Activated CD4-positive, alpha-beta T cell treated with anti-CD3 and anti-CD28 coated beads for 36 hours (primary cell): ENCODE data around the gene TLL1. TPM values are rescaled to one million over a fixed set of nuclear protein-coding genes. Genes with fewer than 3 reads are reported as not detected.

ENCODE experiments used
- ATAC-seq: fragments of 200-7000 bp; cut with Tn5 transposase; one replicate; pipeline ENCODE4 v1.10.0; 2021; ENCODE audit warnings: mild to moderate bottlenecking, moderate library complexity
- CTCF ChIA-PET: fragments of 350-600 bp; sonication (Branson Sonifier 250); formaldehyde crosslinking; loops from one replicate; lab custom pipeline; 2021; ENCODE audit warnings: antibody characterized with exemption; lab: Charles Lee
- POLR2A ChIA-PET: fragments of 350-600 bp; sonication (Branson Sonifier 250); formaldehyde crosslinking; loops from one replicate; lab custom pipeline; 2021; ENCODE audit warnings: antibody characterized with exemption, inconsistent platforms; lab: Charles Lee
- DNase-seq: peaks from one replicate; pipeline ENCODE4 v3.0.0-alpha.2; 2020
- H3K27ac Mint-ChIP-seq: one replicate; pipeline ENCODE4 v1.8.0; 2021; ENCODE audit warnings: mixed read lengths
- H3K27me3 Mint-ChIP-seq: one replicate; pipeline ENCODE4 v1.8.0; 2021; ENCODE audit warnings: mixed read lengths
- H3K36me3 Mint-ChIP-seq: one replicate; pipeline ENCODE4 v1.8.0; 2021; ENCODE audit warnings: low read depth, mixed read lengths
- H3K4me1 Mint-ChIP-seq: one replicate; pipeline ENCODE4 v1.8.0; 2021; ENCODE audit warnings: mixed read lengths
- H3K4me3 Mint-ChIP-seq: one replicate; pipeline ENCODE4 v1.8.0; 2021; ENCODE audit warnings: mild to moderate bottlenecking, moderate library complexity, mixed read lengths
- H3K9me3 Mint-ChIP-seq: one replicate; pipeline ENCODE4 v1.8.0; 2021; ENCODE audit warnings: low read depth, mixed read lengths
- intact Hi-C, 2 experiments: fragments of 100-400 bp; cut with DNase I in 1 of 2; cut with micrococcal nuclease in 1 of 2; formaldehyde crosslinking; loops; one replicate each; pipeline versions ENCODE4 v1.14.2 to v1.15.1; 2022 to 2024; cut with DNase I, micrococcal nuclease
- total RNA-seq, 2 experiments: library from RNA; stranded (reverse); gene quantifications; one replicate each; pipeline ENCODE4 v1.2.3, GENCODE V29; 2021

TLL1 gene
- total RNA-seq, 2 experiments from 2014 or later, result not detected

DNA sequence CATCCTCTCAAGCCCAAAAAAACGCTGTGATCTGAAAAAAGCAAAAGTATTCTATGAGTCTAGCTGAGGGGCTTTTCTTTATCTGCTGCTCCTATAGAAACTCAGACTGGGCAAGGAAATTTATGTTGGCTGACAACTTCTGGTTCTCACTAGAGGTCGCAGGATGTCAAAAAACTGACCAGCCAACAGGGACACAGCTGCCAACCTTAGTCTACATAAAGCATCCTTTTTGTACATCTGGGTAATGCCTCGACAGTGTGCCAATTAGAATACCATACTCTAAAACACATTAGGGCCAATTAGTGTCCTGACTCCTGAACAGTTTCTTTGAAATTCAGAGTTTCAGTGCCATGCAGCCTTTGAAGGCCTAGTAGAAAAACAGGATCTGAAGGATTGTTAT, 8.8 kb upstream of the TLL1 start:
- H3K4me1 Mint-ChIP-seq, result no peaks in the 10 kb centered on the region
- no peak overlapping the region for H3K27ac Mint-ChIP-seq
- POLR2A ChIA-PET, result no interaction called here
- DNase-seq (no peak), ATAC-seq (no peak)
- CTCF ChIA-PET, result no interaction called here
- intact Hi-C loops, result no loop called here
- no peaks in the 10 kb centered on the region for H3K9me3 Mint-ChIP-seq
- H3K36me3 Mint-ChIP-seq, result no peaks in the 10 kb centered on the region
- no peaks in the 10 kb centered on the region for H3K27me3 Mint-ChIP-seq
- no peak overlapping the region for H3K4me3 Mint-ChIP-seq

DNA sequence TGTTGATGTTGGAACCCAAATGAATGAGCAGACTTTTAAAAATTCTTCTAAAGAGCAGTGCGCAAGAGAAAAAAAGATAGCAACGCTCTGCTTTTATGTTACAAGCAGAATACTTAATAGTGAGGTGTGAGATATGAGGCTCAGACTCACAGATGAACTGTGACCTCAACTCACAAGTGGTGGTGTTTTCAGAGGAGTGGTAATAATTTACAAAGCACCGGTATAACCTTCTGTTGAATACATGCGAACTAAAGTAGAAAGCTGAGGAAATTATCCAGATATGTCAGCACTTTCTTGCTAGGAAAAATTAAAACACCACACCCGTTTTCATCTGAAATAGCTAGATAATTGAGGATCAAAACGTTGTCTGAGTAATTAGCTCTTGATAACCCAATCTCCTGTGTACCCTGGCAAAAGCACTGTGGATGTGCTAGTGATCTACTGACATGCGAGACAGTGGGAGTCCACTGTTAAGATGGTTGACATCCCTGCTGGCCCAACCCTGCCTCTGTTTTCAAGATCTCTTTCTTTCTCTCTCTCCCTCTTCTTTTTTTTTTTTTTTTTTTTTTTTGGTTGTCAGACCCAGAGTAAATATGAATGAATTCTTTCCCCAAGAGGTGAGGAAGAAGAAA, 6.9 kb upstream of the TLL1 start:
- CTCF ChIA-PET, result interaction anchor here (0.7 kb wide), 1 partner anchor 103 kb away, joined by 3 read pairs; no protein-coding TSS in a partner anchor
- no peaks in the 10 kb centered on the region for H3K9me3 Mint-ChIP-seq

DNA sequence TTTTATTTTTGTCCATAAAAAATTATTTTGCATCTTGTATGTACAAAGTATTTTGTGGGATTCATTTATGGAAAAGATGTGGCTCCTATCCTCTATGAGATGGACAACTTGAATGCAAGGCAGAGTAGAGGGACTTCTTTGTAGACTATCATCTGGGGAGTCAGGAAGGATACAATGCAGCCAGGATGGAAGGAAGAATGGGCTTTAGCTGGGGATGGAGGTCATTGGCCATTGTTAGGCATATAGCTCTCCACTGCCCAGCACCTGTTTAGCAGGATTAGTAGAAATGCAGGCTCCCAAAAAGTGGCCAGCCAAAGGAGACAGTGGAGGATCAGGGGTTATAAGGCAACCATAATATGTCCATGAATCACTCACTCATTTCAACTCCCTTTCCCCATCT, 5.1 kb upstream of the TLL1 start:
- no peak overlapping the region for H3K27ac Mint-ChIP-seq
- CTCF ChIA-PET, result no interaction called here
- H3K4me3 Mint-ChIP-seq, result no peak overlapping the region
- peaks cover 1% of the 10 kb centered on the region for H3K4me1 Mint-ChIP-seq
- intact Hi-C loops, result no loop called here
- no peaks in the 10 kb centered on the region for H3K9me3 Mint-ChIP-seq
- no peaks in the 10 kb centered on the region for H3K36me3 Mint-ChIP-seq
- H3K27me3 Mint-ChIP-seq, result peaks cover 19% of the 10 kb centered on the region
- DNase-seq, result no peak
- no peak for ATAC-seq
- POLR2A ChIA-PET, result no interaction called here

More for the DNA sequence above, 6.9 kb upstream of the TLL1 start:
- intact Hi-C loops, result no loop called here
- no peak for DNase-seq
- H3K27ac Mint-ChIP-seq, result no peak overlapping the region
- H3K4me1 Mint-ChIP-seq, result no peaks in the 10 kb centered on the region
- H3K4me3 Mint-ChIP-seq, result no peak overlapping the region
- ATAC-seq, result no peak
- no peaks in the 10 kb centered on the region for H3K36me3 Mint-ChIP-seq
- peaks cover 2% of the 10 kb centered on the region for H3K27me3 Mint-ChIP-seq
- POLR2A ChIA-PET, result no interaction called here

DNA sequence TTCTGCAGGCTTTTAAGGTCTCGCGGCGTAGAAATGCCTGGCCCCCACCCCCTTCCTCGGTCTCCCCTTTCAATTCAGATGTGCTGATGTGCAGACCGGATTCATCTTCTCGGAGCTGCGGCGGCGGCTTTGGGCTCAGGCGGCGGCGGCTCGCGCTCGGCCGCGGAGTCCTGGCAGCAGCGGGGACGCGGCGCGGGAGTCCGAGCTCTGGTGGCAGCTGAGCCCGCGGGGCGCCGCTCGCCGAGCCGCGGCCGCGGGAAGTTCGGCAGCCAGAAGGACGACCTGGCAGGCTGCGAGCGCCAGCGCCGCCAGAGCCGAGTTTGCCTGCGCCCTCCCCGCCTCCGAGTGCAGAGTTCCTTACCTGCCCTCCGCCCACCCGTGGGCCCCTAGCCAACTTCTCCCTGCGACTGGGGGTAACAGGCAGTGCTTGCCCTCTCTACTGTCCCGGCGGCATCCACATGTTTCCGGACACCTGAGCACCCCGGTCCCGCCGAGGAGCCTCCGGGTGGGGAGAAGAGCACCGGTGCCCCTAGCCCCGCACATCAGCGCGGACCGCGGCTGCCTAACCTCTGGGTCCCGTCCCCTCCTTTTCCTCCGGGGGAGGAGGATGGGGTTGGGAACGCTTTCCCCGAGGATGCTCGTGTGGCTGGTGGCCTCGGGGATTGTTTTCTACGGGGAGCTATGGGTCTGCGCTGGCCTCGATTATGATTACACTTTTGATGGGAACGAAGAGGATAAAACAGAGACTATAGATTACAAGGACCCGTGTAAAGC, 448 bp downstream of the TLL1 start:
- ATAC-seq (no peak), DNase-seq (peak; percentile 9)
- peaks cover 13% of the 10 kb centered on the region for H3K4me1 Mint-ChIP-seq
- no peaks in the 10 kb centered on the region for H3K36me3 Mint-ChIP-seq
- H3K4me3 Mint-ChIP-seq, result peak overlapping the region; percentile 9
- H3K9me3 Mint-ChIP-seq, result no peaks in the 10 kb centered on the region
- intact Hi-C loops, result loop anchor here in 1 of 2 experiments (10.0 kb wide), 1 partner anchor 339 kb away; no protein-coding TSS in a partner anchor
- ChIA-PET CTCF (no interaction called here), POLR2A (no interaction called here)
- H3K27ac Mint-ChIP-seq, result no peak overlapping the region
- peaks cover 44% of the 10 kb centered on the region for H3K27me3 Mint-ChIP-seq

DNA sequence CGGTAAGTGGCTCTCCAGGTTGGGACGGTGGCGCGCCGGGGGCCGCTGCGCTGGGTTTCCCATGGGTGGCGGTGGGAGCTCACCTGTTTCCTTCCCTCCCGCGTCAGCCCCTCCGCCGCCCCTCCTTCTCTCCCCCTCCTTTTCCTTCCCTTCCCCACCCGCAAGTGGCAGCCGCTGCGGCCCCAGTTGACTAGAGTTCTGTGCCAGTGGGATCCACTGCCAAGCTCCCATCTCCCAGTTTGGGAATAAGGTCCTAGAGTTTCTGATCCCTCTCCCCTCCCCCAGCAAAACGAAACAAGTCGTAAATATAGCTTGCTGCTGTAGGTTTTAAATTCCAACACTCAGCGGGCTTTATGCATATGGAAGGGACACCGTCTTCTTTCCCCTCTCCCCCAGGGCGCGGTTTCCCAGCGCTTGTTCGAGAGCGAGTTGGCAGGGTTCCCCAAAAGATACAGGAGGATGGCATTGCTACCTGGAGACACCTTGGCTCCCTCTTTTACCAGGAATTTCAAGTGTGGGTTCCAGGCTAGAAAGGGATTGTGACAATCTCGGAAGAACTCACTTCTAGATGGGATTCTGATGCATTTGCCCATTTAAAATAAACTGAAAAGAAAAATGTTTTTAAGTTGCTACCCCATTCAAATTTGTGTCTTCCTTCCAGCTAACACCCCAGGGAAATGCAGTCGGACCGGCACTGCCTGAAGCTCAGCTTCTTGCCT, 1.2 kb downstream of the TLL1 start:
- Mint-ChIP-seq H3K27ac (no peak overlapping the region), H3K9me3 (no peaks in the 10 kb centered on the region), H3K4me3 (peak overlapping the region; percentile 9), H3K27me3 (peaks cover 44% of the 10 kb centered on the region), H3K36me3 (no peaks in the 10 kb centered on the region), H3K4me1 (peaks cover 13% of the 10 kb centered on the region)
- ATAC-seq (no peak), DNase-seq (no peak)
- intact Hi-C loops, result loop anchor here in 1 of 2 experiments (10.0 kb wide), 1 partner anchor 339 kb away; no protein-coding TSS in a partner anchor
- ChIA-PET POLR2A (no interaction called here), CTCF (no interaction called here)

DNA sequence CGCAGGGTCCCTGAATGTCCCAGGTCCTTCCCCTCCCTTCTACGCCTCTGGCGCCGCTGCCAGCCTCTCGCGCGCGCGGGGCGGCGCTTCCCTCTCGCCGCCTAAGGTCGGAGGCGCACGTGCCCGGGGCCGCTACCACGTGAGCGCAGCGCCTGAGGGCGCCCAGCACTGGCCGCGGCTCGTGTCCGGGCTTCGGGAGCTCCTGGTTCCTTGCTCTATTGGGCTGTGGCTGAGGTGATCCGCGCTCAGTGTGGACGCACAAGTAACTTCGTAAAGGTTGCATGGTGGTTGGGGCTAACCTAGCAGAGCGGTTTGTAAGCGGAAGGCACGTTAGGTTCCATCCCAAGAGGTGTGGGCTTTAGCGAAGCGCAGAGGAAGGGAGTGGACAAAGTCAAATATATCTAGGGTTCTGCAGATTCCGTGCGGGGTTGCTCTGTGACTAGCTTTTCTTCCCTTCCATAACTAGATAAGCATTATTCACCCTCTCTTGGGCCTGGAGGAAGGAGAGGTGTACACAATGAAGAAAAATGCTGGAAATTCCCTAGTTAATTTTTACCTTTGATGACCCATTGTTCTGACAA, 1.8 kb downstream of the TLL1 start:
- Mint-ChIP-seq H3K27me3 (peaks cover 42% of the 10 kb centered on the region), H3K27ac (no peak overlapping the region), H3K4me3 (no peak overlapping the region), H3K9me3 (no peaks in the 10 kb centered on the region), H3K36me3 (no peaks in the 10 kb centered on the region), H3K4me1 (peaks cover 13% of the 10 kb centered on the region)
- DNase-seq (no peak), ATAC-seq (no peak)
- POLR2A ChIA-PET, result no interaction called here
- CTCF ChIA-PET, result no interaction called here
- intact Hi-C loops, result loop anchor here in 1 of 2 experiments (10.0 kb wide), 1 partner anchor 340 kb away; no protein-coding TSS in a partner anchor

DNA sequence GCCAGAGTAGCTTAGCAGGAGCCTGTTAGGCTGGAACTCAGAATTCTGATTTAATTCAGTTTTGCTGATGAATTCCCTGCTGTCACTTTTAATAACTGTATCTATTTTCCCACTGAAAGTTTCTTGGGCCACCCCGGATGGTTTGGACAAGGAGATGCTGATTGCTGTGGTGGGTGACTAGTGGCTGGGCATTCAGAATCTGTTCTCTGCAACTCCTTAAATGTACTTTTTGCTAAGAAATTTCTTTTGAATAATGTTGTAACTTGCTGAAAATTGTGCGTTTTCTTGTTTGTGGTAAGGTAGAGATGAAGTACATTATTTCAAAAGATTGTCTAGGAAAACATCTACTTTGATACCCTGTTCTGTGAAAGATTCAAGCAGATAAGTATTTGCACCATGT, 2.4 kb downstream of the TLL1 start:
- ATAC-seq (no peak), DNase-seq (no peak)
- Mint-ChIP-seq H3K4me1 (peaks cover 13% of the 10 kb centered on the region), H3K27me3 (peaks cover 42% of the 10 kb centered on the region), H3K36me3 (no peaks in the 10 kb centered on the region), H3K4me3 (no peak overlapping the region), H3K9me3 (no peaks in the 10 kb centered on the region), H3K27ac (no peak overlapping the region)
- ChIA-PET CTCF (no interaction called here), POLR2A (no interaction called here)
- intact Hi-C loops, result loop anchor here in 1 of 2 experiments (10.0 kb wide), 1 partner anchor 341 kb away; no protein-coding TSS in a partner anchor

DNA sequence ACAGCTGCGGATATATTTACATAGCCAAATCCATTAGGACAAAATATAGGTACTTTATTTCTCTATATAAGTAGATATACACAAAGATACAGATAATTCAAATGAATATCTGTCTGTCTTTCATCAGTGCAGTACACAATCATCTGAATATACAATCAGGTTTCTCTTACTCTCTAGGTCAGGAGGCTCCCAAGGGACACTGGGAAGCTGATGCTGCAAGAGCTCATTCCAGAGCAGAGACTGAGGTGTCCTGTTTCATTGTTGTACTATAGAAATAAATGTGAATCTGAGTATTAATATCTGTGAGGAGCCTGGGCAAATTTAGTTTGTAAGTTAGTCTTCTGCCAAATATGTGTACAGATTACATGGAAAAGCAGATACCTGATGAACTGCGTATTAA, 4.2 kb downstream of the TLL1 start:
- H3K27me3 Mint-ChIP-seq, result peaks cover 32% of the 10 kb centered on the region
- no peaks in the 10 kb centered on the region for H3K9me3 Mint-ChIP-seq
- H3K36me3 Mint-ChIP-seq, result no peaks in the 10 kb centered on the region
- intact Hi-C loops, result loop anchor here in 1 of 2 experiments (10.0 kb wide), 1 partner anchor 342 kb away; no protein-coding TSS in a partner anchor
- ChIA-PET POLR2A (no interaction called here), CTCF (no interaction called here)
- ATAC-seq (no peak), DNase-seq (no peak)
- peaks cover 13% of the 10 kb centered on the region for H3K4me1 Mint-ChIP-seq
- no peak overlapping the region for H3K27ac Mint-ChIP-seq
- no peak overlapping the region for H3K4me3 Mint-ChIP-seq

DNA sequence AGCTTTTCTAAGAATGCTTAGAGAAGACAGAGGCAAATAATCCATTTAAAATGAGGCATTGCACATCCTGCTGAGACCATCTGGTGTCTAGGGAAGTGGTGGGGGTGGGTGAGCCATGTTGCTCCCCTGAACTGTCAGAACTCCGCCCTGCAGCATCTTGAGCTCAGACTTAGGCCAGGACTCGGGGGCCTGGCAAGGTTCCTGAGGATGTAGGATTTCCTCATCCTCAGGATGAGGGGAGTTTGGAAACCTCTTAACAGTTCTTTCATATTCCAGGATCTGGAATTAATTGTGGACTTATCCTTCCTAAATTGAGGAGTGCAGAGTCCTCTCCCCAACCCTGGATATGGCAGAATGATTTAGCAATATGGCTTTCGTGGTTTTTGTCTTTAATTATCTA, 6.6 kb downstream of the TLL1 start:
- no peak overlapping the region for H3K27ac Mint-ChIP-seq
- H3K4me3 Mint-ChIP-seq, result no peak overlapping the region
- DNase-seq (no peak), ATAC-seq (no peak)
- intact Hi-C loops, result loop anchor here in 1 of 2 experiments (10.0 kb wide), 1 partner anchor 345 kb away; no protein-coding TSS in a partner anchor
- POLR2A ChIA-PET, result interaction anchor here (0.6 kb wide), 1 partner anchor 306 kb away, joined by 3 read pairs; no protein-coding TSS in a partner anchor
- no peaks in the 10 kb centered on the region for H3K36me3 Mint-ChIP-seq
- no peaks in the 10 kb centered on the region for H3K9me3 Mint-ChIP-seq
- no peaks in the 10 kb centered on the region for H3K4me1 Mint-ChIP-seq
- peaks cover 16% of the 10 kb centered on the region for H3K27me3 Mint-ChIP-seq
- CTCF ChIA-PET, result no interaction called here

DNA sequence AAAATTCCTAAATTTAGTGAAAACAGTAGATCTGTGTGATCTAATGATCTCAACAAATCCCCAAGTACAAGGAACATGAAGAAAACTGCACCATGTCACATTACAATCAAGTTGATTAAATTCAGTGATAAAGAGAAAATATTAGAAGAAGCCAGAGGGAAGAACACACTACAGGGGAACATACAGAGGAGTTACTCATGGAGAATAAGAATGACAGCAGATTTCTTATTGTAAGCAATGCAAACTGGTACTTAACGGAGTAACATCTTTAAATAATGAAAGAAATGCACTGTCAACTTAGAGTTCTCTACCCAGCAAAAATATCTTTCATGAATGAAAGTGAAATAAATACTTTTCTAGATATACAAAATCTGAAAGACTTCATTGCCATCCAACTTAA, 21.1 kb downstream of the TLL1 start:
- ATAC-seq (no peak), DNase-seq (no peak)
- no peaks in the 10 kb centered on the region for H3K36me3 Mint-ChIP-seq
- peaks cover 10% of the 10 kb centered on the region for H3K9me3 Mint-ChIP-seq
- no peaks in the 10 kb centered on the region for H3K27me3 Mint-ChIP-seq
- no peak overlapping the region for H3K27ac Mint-ChIP-seq
- ChIA-PET POLR2A (no interaction called here), CTCF (no interaction called here)
- H3K4me3 Mint-ChIP-seq, result no peak overlapping the region
- intact Hi-C loops, result no loop called here
- no peaks in the 10 kb centered on the region for H3K4me1 Mint-ChIP-seq

DNA sequence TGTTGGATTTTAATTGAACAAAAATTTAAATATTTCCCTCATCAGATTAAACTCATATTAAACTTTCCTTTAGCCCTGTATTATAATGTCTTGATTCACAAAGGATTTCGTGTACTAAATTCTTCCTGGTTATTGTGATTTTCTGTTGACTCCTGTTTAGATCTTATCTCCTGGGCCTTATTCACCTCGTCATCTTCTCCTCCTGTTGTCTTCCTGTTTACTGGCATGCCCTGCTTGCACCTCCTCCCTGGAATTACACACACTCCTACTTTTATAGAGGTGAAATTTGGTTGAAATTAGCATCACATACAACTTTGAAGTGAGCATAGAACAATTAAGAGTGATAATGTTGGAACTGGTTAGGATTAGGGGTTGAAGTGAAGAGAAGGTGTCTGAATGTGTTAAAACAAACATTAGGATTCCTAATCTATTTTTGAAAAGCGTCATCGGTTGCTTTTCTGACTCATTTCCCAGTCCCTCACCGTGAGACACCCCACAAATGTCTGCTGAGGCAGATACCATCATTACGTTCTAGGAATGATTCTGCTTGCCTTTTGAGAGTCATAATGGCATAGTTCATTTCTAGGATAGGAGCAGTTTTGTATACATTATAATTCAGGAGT, 32.5 kb downstream of the TLL1 start:
- Mint-ChIP-seq H3K36me3 (no peaks in the 10 kb centered on the region), H3K27me3 (no peaks in the 10 kb centered on the region)
- CTCF ChIA-PET, result no interaction called here

More for the DNA sequence above, 32.5 kb downstream of the TLL1 start:
- H3K4me3 Mint-ChIP-seq, result no peak overlapping the region
- H3K27ac Mint-ChIP-seq, result no peak overlapping the region
- no peaks in the 10 kb centered on the region for H3K9me3 Mint-ChIP-seq
- DNase-seq (no peak), ATAC-seq (no peak)
- H3K4me1 Mint-ChIP-seq, result no peaks in the 10 kb centered on the region
- POLR2A ChIA-PET, result no interaction called here
- intact Hi-C loops, result no loop called here
